WTC11 (cell line): Measurements from ENCODE around the gene SH2D5. TPM values are rescaled to one million over a fixed set of nuclear protein-coding genes. Genes with fewer than 3 reads are reported as not detected.

Experiments
- ATAC-seq: fragments of 200-7000 bp; cut with Tn5 transposase; 2 replicates; pipeline ENCODE4 v1.10.0; 2021; ENCODE audit warnings: mild to moderate bottlenecking, moderate library complexity
- CTCF ChIA-PET: fragments of 300-600 bp; sonication (Branson Sonifier 250); formaldehyde crosslinking; loops from one replicate; lab custom pipeline; 2021; ENCODE audit warnings: antibody characterized with exemption; lab: Charles Lee
- POLR2A ChIA-PET: fragments of 350-600 bp; sonication (Branson Sonifier 250); formaldehyde crosslinking; loops from one replicate; lab custom pipeline; 2021; ENCODE audit warnings: antibody characterized with exemption; lab: Charles Lee
- DNase-seq: peaks from one replicate; pipeline ENCODE4 v3.0.0; 2021; ENCODE audit warnings: low spot score
- H3K27ac Mint-ChIP-seq: 2 replicates; pipeline ENCODE4 v1.8.0; 2021; ENCODE audit warnings: mixed read lengths
- H3K27me3 Mint-ChIP-seq: 2 replicates; pipeline ENCODE4 v1.8.0; 2021; ENCODE audit warnings: low read depth, mild to moderate bottlenecking, moderate library complexity, mixed read lengths
- H3K36me3 Mint-ChIP-seq: 2 replicates; pipeline ENCODE4 v1.8.0; 2021; ENCODE audit warnings: mixed read lengths
- H3K4me1 Mint-ChIP-seq: 2 replicates; pipeline ENCODE4 v1.8.0; 2022; ENCODE audit warnings: mixed read lengths
- H3K4me3 Mint-ChIP-seq: 2 replicates; pipeline ENCODE4 v1.8.0; 2021; ENCODE audit warnings: mild to moderate bottlenecking, moderate library complexity, mixed read lengths
- H3K9me3 Mint-ChIP-seq: 2 replicates; pipeline ENCODE4 v1.8.0; 2021; ENCODE audit warnings: mixed read lengths
- ETV6 ChIP-seq: sonication (generic); formaldehyde crosslinking; IDR thresholded peaks from 2 replicates; pipeline ENCODE4 v1.8.1; 2022; ENCODE audit warnings: mild to moderate bottlenecking, missing genetic modification reagents
- GTF2I ChIP-seq: fragments of 250-450 bp; sonication (Bioruptor Pico); conservative IDR thresholded peaks from 2 replicates; pipeline ENCODE4 v1.4.0; 2021; ENCODE audit warnings: mild to moderate bottlenecking
- JUN ChIP-seq: sonication (generic); formaldehyde crosslinking; IDR thresholded peaks from 2 replicates; pipeline ENCODE4 v1.8.0; 2023; ENCODE audit warnings: mild to moderate bottlenecking, missing genetic modification reagents
- MXD4 ChIP-seq: fragments of 250-450 bp; sonication (Bioruptor Pico); IDR thresholded peaks from 2 replicates; pipeline ENCODE4 v1.8.0; 2021; ENCODE audit warnings: mild to moderate bottlenecking, moderate library complexity, borderline replicate concordance
- NR2C2 ChIP-seq: sonication (generic); formaldehyde crosslinking; IDR thresholded peaks from 2 replicates; pipeline ENCODE4 v1.8.0; 2022; ENCODE audit warnings: mild to moderate bottlenecking, missing genetic modification reagents
- OVOL2 ChIP-seq: fragments of 250-450 bp; sonication (Bioruptor Pico); IDR thresholded peaks from 2 replicates; pipeline ENCODE4 v1.9.0; 2021; ENCODE audit warnings: mild to moderate bottlenecking, borderline replicate concordance
- ZNF416 ChIP-seq: fragments of 250-450 bp; sonication (Bioruptor Pico); IDR thresholded peaks from 2 replicates; pipeline ENCODE4 v1.9.0; 2021; ENCODE audit warnings: mild to moderate bottlenecking, inconsistent platforms
- ZNF671 ChIP-seq: fragments of 250-450 bp; sonication (Bioruptor Pico); IDR thresholded peaks from 2 replicates; pipeline ENCODE4 v1.8.0; 2021; ENCODE audit warnings: mild to moderate bottlenecking
- total RNA-seq: library from RNA; stranded (reverse); gene quantifications from 3 replicates; pipeline ENCODE4 v1.2.3, GENCODE V29; 2021
- TF ChIP-seq, protein P1 (sequence below): sonication (generic); formaldehyde crosslinking; IDR thresholded peaks from 2 replicates; pipeline ENCODE4 v1.8.1; 2022; ENCODE audit warnings: mild to moderate bottlenecking, moderate library complexity, missing genetic modification reagents
- TF ChIP-seq, protein P2 (sequence below): fragments of 250-450 bp; sonication (Bioruptor Pico); IDR thresholded peaks from 2 replicates; pipeline ENCODE4 v1.9.0; 2021; ENCODE audit warnings: moderate library complexity, mild to moderate bottlenecking, inconsistent platforms, borderline replicate concordance
- TF ChIP-seq, protein P3 (sequence below): sonication (generic); formaldehyde crosslinking; IDR thresholded peaks from 2 replicates; pipeline ENCODE4 v1.8.0; 2023; ENCODE audit warnings: missing genetic modification reagents
- TF ChIP-seq, protein P4 (sequence below): fragments of 250-450 bp; sonication (Bioruptor Pico); IDR thresholded peaks from 2 replicates; pipeline ENCODE4 v1.9.0; 2021; ENCODE audit warnings: mild to moderate bottlenecking, borderline replicate concordance
- TF ChIP-seq, protein P5 (sequence below): sonication (generic); formaldehyde crosslinking; conservative IDR thresholded peaks from 2 replicates; pipeline ENCODE4 v1.8.1; 2023; ENCODE audit warnings: mild to moderate bottlenecking, low read depth, missing genetic modification reagents, moderate library complexity
- TF ChIP-seq, protein P6 (sequence below): sonication (generic); formaldehyde crosslinking; IDR thresholded peaks from 2 replicates; pipeline ENCODE4 v1.8.1; 2022; ENCODE audit warnings: low read depth, mild to moderate bottlenecking, moderate library complexity, missing genetic modification reagents, borderline replicate concordance
- TF ChIP-seq, protein P7 (sequence below): sonication (generic); formaldehyde crosslinking; IDR thresholded peaks from 2 replicates; pipeline ENCODE4 v1.8.1; 2023; ENCODE audit warnings: mild to moderate bottlenecking, moderate library complexity, missing genetic modification reagents
- TF ChIP-seq, protein P8 (sequence below): sonication (generic); formaldehyde crosslinking; IDR thresholded peaks from 2 replicates; pipeline ENCODE4 v1.8.1; 2022; ENCODE audit warnings: mild to moderate bottlenecking, missing genetic modification reagents, moderate library complexity, borderline replicate concordance
- TF ChIP-seq, protein P9 (sequence below): sonication (generic); formaldehyde crosslinking; IDR thresholded peaks from 2 replicates; pipeline ENCODE4 v1.8.0; 2022; ENCODE audit warnings: mild to moderate bottlenecking, missing genetic modification reagents

Gene SH2D5
- total RNA-seq, 1 experiment from 2014 or later: 13.8 TPM

DNA sequence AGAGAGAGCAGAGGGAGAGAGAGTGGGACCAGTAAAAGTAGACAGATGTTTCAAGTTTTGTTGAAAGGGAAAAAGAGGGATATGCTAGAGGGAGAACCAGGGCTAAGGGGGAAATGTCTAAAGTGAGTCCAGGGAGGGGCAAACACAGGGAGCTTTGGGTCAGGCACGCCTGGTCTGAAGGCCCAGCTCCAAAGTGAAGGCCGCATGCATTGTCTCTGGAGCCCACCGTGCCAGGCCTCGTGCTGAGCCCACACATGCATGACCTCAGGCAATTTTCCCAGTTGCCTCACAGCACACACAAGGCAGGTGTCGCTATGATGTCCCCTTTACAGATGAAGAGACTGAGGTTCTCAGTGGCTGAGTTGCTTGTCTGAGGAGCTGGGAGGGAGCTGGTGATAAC, 30.7 kb downstream of the SH2D5 start:
- ChIA-PET CTCF (interaction anchor here (0.7 to 1.4 kb wide), 2 partner anchors 85 to 493 kb away, joined by 4 to 5 read pairs; partner anchors contain the start of gene HP1BP3), POLR2A (no interaction called here)
- H3K4me3 Mint-ChIP-seq: no peak overlapping the region
- no peaks in the 10 kb centered on the region; the same call in 1 of the 2 replicates for H3K27me3 Mint-ChIP-seq
- no peaks in the 10 kb centered on the region for H3K9me3 Mint-ChIP-seq
- DNase-seq (no peak), ATAC-seq (no peak)
- peaks cover 6% of the 10 kb centered on the region for H3K4me1 Mint-ChIP-seq
- no peak for TF ChIP-seq GTF2I (CRISPR knock-in tag)
- TF ChIP-seq JUN (CRISPR knock-in tag): no peak
- TF ChIP-seq NR2C2: no peak
- no peak for TF ChIP-seq ETV6
- TF ChIP-seq ZNF671 (CRISPR knock-in tag): no peak
- TF ChIP-seq, protein P1, sequence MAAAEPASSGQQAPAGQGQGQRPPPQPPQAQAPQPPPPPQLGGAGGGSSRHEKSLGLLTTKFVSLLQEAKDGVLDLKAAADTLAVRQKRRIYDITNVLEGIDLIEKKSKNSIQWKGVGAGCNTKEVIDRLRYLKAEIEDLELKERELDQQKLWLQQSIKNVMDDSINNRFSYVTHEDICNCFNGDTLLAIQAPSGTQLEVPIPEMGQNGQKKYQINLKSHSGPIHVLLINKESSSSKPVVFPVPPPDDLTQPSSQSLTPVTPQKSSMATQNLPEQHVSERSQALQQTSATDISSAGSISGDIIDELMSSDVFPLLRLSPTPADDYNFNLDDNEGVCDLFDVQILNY (CRISPR knock-in tag): no peak
- no peak for TF ChIP-seq OVOL2 (CRISPR knock-in tag)
- TF ChIP-seq, protein P2, sequence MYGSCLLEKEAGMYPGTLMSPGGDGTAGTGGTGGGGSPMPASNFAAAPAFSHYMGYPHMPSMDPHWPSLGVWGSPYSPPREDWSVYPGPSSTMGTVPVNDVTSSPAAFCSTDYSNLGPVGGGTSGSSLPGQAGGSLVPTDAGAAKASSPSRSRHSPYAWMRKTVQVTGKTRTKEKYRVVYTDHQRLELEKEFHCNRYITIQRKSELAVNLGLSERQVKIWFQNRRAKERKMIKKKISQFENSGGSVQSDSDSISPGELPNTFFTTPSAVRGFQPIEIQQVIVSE (CRISPR knock-in tag): no peak
- TF ChIP-seq, protein P3, sequence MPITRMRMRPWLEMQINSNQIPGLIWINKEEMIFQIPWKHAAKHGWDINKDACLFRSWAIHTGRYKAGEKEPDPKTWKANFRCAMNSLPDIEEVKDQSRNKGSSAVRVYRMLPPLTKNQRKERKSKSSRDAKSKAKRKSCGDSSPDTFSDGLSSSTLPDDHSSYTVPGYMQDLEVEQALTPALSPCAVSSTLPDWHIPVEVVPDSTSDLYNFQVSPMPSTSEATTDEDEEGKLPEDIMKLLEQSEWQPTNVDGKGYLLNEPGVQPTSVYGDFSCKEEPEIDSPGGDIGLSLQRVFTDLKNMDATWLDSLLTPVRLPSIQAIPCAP (CRISPR knock-in tag): no peak
- TF ChIP-seq ZNF416 (CRISPR knock-in tag): no peak
- TF ChIP-seq, protein P4, sequence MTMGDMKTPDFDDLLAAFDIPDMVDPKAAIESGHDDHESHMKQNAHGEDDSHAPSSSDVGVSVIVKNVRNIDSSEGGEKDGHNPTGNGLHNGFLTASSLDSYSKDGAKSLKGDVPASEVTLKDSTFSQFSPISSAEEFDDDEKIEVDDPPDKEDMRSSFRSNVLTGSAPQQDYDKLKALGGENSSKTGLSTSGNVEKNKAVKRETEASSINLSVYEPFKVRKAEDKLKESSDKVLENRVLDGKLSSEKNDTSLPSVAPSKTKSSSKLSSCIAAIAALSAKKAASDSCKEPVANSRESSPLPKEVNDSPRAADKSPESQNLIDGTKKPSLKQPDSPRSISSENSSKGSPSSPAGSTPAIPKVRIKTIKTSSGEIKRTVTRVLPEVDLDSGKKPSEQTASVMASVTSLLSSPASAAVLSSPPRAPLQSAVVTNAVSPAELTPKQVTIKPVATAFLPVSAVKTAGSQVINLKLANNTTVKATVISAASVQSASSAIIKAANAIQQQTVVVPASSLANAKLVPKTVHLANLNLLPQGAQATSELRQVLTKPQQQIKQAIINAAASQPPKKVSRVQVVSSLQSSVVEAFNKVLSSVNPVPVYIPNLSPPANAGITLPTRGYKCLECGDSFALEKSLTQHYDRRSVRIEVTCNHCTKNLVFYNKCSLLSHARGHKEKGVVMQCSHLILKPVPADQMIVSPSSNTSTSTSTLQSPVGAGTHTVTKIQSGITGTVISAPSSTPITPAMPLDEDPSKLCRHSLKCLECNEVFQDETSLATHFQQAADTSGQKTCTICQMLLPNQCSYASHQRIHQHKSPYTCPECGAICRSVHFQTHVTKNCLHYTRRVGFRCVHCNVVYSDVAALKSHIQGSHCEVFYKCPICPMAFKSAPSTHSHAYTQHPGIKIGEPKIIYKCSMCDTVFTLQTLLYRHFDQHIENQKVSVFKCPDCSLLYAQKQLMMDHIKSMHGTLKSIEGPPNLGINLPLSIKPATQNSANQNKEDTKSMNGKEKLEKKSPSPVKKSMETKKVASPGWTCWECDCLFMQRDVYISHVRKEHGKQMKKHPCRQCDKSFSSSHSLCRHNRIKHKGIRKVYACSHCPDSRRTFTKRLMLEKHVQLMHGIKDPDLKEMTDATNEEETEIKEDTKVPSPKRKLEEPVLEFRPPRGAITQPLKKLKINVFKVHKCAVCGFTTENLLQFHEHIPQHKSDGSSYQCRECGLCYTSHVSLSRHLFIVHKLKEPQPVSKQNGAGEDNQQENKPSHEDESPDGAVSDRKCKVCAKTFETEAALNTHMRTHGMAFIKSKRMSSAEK (CRISPR knock-in tag): no peak
- TF ChIP-seq, protein P5, sequence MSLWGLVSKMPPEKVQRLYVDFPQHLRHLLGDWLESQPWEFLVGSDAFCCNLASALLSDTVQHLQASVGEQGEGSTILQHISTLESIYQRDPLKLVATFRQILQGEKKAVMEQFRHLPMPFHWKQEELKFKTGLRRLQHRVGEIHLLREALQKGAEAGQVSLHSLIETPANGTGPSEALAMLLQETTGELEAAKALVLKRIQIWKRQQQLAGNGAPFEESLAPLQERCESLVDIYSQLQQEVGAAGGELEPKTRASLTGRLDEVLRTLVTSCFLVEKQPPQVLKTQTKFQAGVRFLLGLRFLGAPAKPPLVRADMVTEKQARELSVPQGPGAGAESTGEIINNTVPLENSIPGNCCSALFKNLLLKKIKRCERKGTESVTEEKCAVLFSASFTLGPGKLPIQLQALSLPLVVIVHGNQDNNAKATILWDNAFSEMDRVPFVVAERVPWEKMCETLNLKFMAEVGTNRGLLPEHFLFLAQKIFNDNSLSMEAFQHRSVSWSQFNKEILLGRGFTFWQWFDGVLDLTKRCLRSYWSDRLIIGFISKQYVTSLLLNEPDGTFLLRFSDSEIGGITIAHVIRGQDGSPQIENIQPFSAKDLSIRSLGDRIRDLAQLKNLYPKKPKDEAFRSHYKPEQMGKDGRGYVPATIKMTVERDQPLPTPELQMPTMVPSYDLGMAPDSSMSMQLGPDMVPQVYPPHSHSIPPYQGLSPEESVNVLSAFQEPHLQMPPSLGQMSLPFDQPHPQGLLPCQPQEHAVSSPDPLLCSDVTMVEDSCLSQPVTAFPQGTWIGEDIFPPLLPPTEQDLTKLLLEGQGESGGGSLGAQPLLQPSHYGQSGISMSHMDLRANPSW (CRISPR knock-in tag): no peak
- TF ChIP-seq, protein P6, sequence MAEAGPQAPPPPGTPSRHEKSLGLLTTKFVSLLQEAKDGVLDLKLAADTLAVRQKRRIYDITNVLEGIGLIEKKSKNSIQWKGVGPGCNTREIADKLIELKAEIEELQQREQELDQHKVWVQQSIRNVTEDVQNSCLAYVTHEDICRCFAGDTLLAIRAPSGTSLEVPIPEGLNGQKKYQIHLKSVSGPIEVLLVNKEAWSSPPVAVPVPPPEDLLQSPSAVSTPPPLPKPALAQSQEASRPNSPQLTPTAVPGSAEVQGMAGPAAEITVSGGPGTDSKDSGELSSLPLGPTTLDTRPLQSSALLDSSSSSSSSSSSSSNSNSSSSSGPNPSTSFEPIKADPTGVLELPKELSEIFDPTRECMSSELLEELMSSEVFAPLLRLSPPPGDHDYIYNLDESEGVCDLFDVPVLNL (CRISPR knock-in tag): no peak
- TF ChIP-seq, protein P7, sequence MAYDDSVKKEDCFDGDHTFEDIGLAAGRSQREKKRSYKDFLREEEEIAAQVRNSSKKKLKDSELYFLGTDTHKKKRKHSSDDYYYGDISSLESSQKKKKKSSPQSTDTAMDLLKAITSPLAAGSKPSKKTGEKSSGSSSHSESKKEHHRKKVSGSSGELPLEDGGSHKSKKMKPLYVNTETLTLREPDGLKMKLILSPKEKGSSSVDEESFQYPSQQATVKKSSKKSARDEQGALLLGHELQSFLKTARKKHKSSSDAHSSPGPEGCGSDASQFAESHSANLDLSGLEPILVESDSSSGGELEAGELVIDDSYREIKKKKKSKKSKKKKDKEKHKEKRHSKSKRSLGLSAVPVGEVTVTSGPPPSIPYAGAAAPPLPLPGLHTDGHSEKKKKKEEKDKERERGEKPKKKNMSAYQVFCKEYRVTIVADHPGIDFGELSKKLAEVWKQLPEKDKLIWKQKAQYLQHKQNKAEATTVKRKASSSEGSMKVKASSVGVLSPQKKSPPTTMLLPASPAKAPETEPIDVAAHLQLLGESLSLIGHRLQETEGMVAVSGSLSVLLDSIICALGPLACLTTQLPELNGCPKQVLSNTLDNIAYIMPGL (CRISPR knock-in tag): no peak
- no peak for TF ChIP-seq MXD4 (CRISPR knock-in tag)
- TF ChIP-seq, protein P8, sequence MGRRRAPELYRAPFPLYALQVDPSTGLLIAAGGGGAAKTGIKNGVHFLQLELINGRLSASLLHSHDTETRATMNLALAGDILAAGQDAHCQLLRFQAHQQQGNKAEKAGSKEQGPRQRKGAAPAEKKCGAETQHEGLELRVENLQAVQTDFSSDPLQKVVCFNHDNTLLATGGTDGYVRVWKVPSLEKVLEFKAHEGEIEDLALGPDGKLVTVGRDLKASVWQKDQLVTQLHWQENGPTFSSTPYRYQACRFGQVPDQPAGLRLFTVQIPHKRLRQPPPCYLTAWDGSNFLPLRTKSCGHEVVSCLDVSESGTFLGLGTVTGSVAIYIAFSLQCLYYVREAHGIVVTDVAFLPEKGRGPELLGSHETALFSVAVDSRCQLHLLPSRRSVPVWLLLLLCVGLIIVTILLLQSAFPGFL (CRISPR knock-in tag): no peak
- TF ChIP-seq, protein P9, sequence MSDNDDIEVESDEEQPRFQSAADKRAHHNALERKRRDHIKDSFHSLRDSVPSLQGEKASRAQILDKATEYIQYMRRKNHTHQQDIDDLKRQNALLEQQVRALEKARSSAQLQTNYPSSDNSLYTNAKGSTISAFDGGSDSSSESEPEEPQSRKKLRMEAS (CRISPR knock-in tag): no peak
- H3K27ac Mint-ChIP-seq: no peak overlapping the region
- no peaks in the 10 kb centered on the region for H3K36me3 Mint-ChIP-seq
